ENCODE results near the gene GPR65.

The GPR65 gene

GRCh38 chr14:88036422-88036821, 31.5 kb downstream of the GPR65 start:
- TF ChIP-seq MAX (IDR thresholded peaks at IDR 0.05; ENCODE audit: low read depth, low read length): no peak
- TF ChIP-seq POLR2A (IDR thresholded peaks at IDR 0.05; ENCODE audit: extremely low read depth, insufficient read length): no peak
- TF ChIP-seq MYC (IDR thresholded peaks at IDR 0.05; ENCODE audit: low read depth, low read length): no peak
- no peak for TF ChIP-seq CTCF (IDR thresholded peaks at IDR 0.05; ENCODE audit: low read depth, low read length)

GRCh38 chr14:88037325-88037724, 32.4 kb downstream of the GPR65 start:
- DNase-seq (ENCODE audit: low read depth): no peak
- no peak for TF ChIP-seq POLR2A (IDR thresholded peaks at IDR 0.05; ENCODE audit: extremely low read depth, insufficient read length)
- no peak for TF ChIP-seq MAX (IDR thresholded peaks at IDR 0.05; ENCODE audit: low read depth, low read length)
- no peak for TF ChIP-seq CTCF (IDR thresholded peaks at IDR 0.05; ENCODE audit: low read depth, low read length)
- TF ChIP-seq MYC (IDR thresholded peaks at IDR 0.05; ENCODE audit: low read depth, low read length): no peak
- H3K4me3 ChIP-seq (ENCODE audit: low read depth, low read length): no peak overlapping the region

More at GRCh38 chr14:88036422-88036821, 31.5 kb downstream of the GPR65 start:
- no peak overlapping the region for H3K4me3 ChIP-seq (ENCODE audit: low read depth, low read length)
- no peak for DNase-seq (ENCODE audit: low read depth)

GRCh38 chr14:88039197-88039596, 34.3 kb downstream of the GPR65 start:
- DNase-seq (ENCODE audit: low read depth): no peak
- H3K4me3 ChIP-seq (ENCODE audit: low read depth, low read length): no peak overlapping the region
- TF ChIP-seq CTCF (IDR thresholded peaks at IDR 0.05; ENCODE audit: low read depth, low read length) (no peak), MYC (IDR thresholded peaks at IDR 0.05; ENCODE audit: low read depth, low read length) (no peak), POLR2A (IDR thresholded peaks at IDR 0.05; ENCODE audit: extremely low read depth, insufficient read length) (no peak), MAX (IDR thresholded peaks at IDR 0.05; ENCODE audit: low read depth, low read length) (no peak)

- no peak overlapping the region for H3K4me3 ChIP-seq (ENCODE audit: low read depth, low read length)
- no peak for DNase-seq (ENCODE audit: low read depth)
- TF ChIP-seq POLR2A (IDR thresholded peaks at IDR 0.05; ENCODE audit: extremely low read depth, insufficient read length) (no peak), CTCF (IDR thresholded peaks at IDR 0.05; ENCODE audit: low read depth, low read length) (no peak), MAX (IDR thresholded peaks at IDR 0.05; ENCODE audit: low read depth, low read length) (no peak), MYC (IDR thresholded peaks at IDR 0.05; ENCODE audit: low read depth, low read length) (no peak)
Measured at GRCh38 chr14:88040146-88040545, 35.2 kb downstream of the GPR65 start.

GRCh38 chr14:88043529-88044443, 38.9 kb downstream of the GPR65 start:
- DNase-seq (ENCODE audit: low read depth): no peak
- H3K4me3 ChIP-seq (ENCODE audit: low read depth, low read length): no peak overlapping the region
- TF ChIP-seq MYC (IDR thresholded peaks at IDR 0.05; ENCODE audit: low read depth, low read length): no peak
- TF ChIP-seq MAX (IDR thresholded peaks at IDR 0.05; ENCODE audit: low read depth, low read length): no peak
- no peak for TF ChIP-seq POLR2A (IDR thresholded peaks at IDR 0.05; ENCODE audit: extremely low read depth, insufficient read length)
- TF ChIP-seq CTCF (IDR thresholded peaks at IDR 0.05; ENCODE audit: low read depth, low read length): no peak

All from NB4 (cell line).